ENCODE results near the gene ACTN1. TPM values are rescaled to one million over a fixed set of nuclear protein-coding genes. Genes with fewer than 3 reads are reported as not detected.

ACTN1 gene
- total and polyA plus RNA-seq, 2 of the 8 experiments (the other 6 are each of a cell fraction or from before 2014, with no cell fraction given), result 236 to 262 TPM

GRCh38 chr14:68987653-68988036 is 8.5 kb upstream of the ACTN1 start:
- DNase-seq (ENCODE audit: low read depth in 1 of 2, low spot score in 2 of 2), result no peak
- H3K23me2 ChIP-seq (ENCODE audit: low read depth, low read length), result no peaks in the 10 kb centered on the region
- 80% methylated on average over 1 of the region's 1 CpG; no CpG with 5 or more reads in 1 of the 2 experiments for WGBS, 2 experiments (ENCODE audit: extremely low coverage in 1 of 2, insufficient coverage in 1 of 2, insufficient read length in 1 of 2, insufficient replicate concordance in 2 of 2, low coverage in 1 of 2, low lambda C conversion rate in 2 of 2, missing lambda C conversion rate in 1 of 2)
- no peak overlapping the region for H2BK120ac ChIP-seq (replicated peaks; ENCODE audit: low read depth, low read length)
- no peak overlapping the region for H2AK5ac ChIP-seq (ENCODE audit: low read depth, low read length)
- H3K36me3 ChIP-seq (ENCODE audit: control insufficient read depth in 2 of 4, insufficient read depth in 4 of 4, low read length in 3 of 4), result no peaks in the 10 kb centered on the region
- no peak overlapping the region for H3K9ac ChIP-seq (replicated peaks in 1 of 4; ENCODE audit: extremely low read depth in 1 of 4, low read depth in 3 of 4, low read length in 3 of 4)
- TF ChIP-seq PHF8 (conservative IDR thresholded peaks at IDR 0.05; ENCODE audit: low read depth, low read length), result no peak
- no peak for TF ChIP-seq RFX5 (IDR thresholded peaks at IDR 0.05; ENCODE audit: borderline replicate concordance, low read depth, low read length)
- no peak for TF ChIP-seq KDM5A (IDR thresholded peaks at IDR 0.05; ENCODE audit: low read length)
- no peak for TF ChIP-seq SIRT6 (IDR thresholded peaks at IDR 0.05; ENCODE audit: low read length)
- TF ChIP-seq CEBPB (IDR thresholded peaks at IDR 0.05; ENCODE audit: low read depth, low read length), result no peak
- no peak for TF ChIP-seq KDM1A (IDR thresholded peaks at IDR 0.05; ENCODE audit: borderline replicate concordance, low read length)
- no peak for TF ChIP-seq ATF2 (IDR thresholded peaks at IDR 0.05; ENCODE audit: low read length)
- TF ChIP-seq SAP30 (IDR thresholded peaks at IDR 0.05; ENCODE audit: insufficient read depth, insufficient replicate concordance, low read length), result no peak
- TF ChIP-seq BACH1 (IDR thresholded peaks at IDR 0.05; ENCODE audit: low read length), result no peak
- peaks cover 0 to 4% (median 1%) of the 10 kb centered on the region in 4 experiments; a peak in 2 of 7 replicates for H3K4me1 ChIP-seq (replicated peaks in 1 of 4; ENCODE audit: control insufficient read depth in 3 of 4, insufficient read depth in 4 of 4, low read length in 3 of 4)
- no peaks in the 10 kb centered on the region for H3K9me3 ChIP-seq (ENCODE audit: insufficient read depth in 2 of 2, low read depth in 1 of 2, low read length in 1 of 2)
- no peak overlapping the region for H4K5ac ChIP-seq (ENCODE audit: insufficient read length, low read depth, low read length)
- H4K8ac ChIP-seq (ENCODE audit: extremely low read depth, insufficient read depth, low read length), result no peak overlapping the region
- no peaks in the 10 kb centered on the region for H3K79me2 ChIP-seq (ENCODE audit: control insufficient read depth in 1 of 2, insufficient read depth in 2 of 2, low read length in 2 of 2)
- H3K14ac ChIP-seq (ENCODE audit: insufficient read length), result no peak overlapping the region
- H3K4me3 ChIP-seq (ENCODE audit: extremely low read depth in 1 of 4, insufficient read depth in 2 of 4, low read depth in 3 of 4, low read length in 4 of 4), result no peak overlapping the region
- no peak overlapping the region; the same call in 1 of the 2 replicates for H3K18ac ChIP-seq (ENCODE audit: extremely low read depth, low read length)
- H4K91ac ChIP-seq (replicated peaks; ENCODE audit: insufficient read length, low read length), result no peak overlapping the region
- ChIA-PET CTCF (ENCODE audit: partially characterized antibody) (interaction anchor here (0.6 to 5.0 kb wide), 8 partner anchors 13 to 859 kb away, joined by 3 to 24 read pairs (median 4); no protein-coding TSS in a partner anchor), POLR2A (ENCODE audit: partially characterized antibody) (interaction anchor here (0.7 to 2.1 kb wide), 3 partner anchors 8 to 996 kb away, joined by 3 to 13 read pairs (median 5); partner anchors contain the start of gene ACTN1)
- no peak overlapping the region for H3K27ac ChIP-seq (ENCODE audit: low read depth, low read length)
- no peak overlapping the region for H3K56ac ChIP-seq (replicated peaks; ENCODE audit: insufficient read length, low read depth, low read length)
- H3K4ac ChIP-seq (replicated peaks; ENCODE audit: insufficient read length, low read depth, low read length), result no peak overlapping the region
- no peak overlapping the region for H2AFZ ChIP-seq (ENCODE audit: low read length)
- H2BK5ac ChIP-seq (ENCODE audit: low read depth, low read length), result peak overlapping the region; percentile 66; the same call in 1 of the 2 replicates
- FAIRE-seq, result peak; percentile 45
- no peak overlapping the region for H3K23ac ChIP-seq (ENCODE audit: insufficient read length)
- no peaks in the 10 kb centered on the region for H4K20me1 ChIP-seq (replicated peaks in 1 of 2; ENCODE audit: control insufficient read depth in 1 of 2, insufficient read depth in 2 of 2, low read length in 2 of 2)
- H2BK20ac ChIP-seq (ENCODE audit: low read length), result no peak overlapping the region
- 0 out of 2 replicates have a peak overlapping the region, but pooled peaks have one; percentile 66 for H2BK15ac ChIP-seq (ENCODE audit: low read length)
- no peak overlapping the region for H3K4me2 ChIP-seq (ENCODE audit: insufficient read depth in 1 of 2, low read depth in 2 of 2, low read length in 2 of 2)
- H2BK12ac ChIP-seq (ENCODE audit: low read depth, low read length), result 0 out of 2 replicates have a peak overlapping the region, but pooled peaks have one; percentile 31
- no peaks in the 10 kb centered on the region for H3K27me3 ChIP-seq (replicated peaks in 1 of 4; ENCODE audit: control insufficient read depth in 3 of 4, extremely low read depth in 1 of 4, insufficient read depth in 3 of 4, low read length in 3 of 4)
- H3K79me1 ChIP-seq (ENCODE audit: low read depth, low read length), result no peaks in the 10 kb centered on the region

Data from H1 (cell line).